Neural progenitor cell (in vitro differentiated cells): Measurements from ENCODE around the gene MASP1.

Experiments used
- EZH2phosphoT487 ChIP-seq: fragments of 200-600 bp; sonication (generic); IDR thresholded peaks from 2 replicates; pipeline ENCODE4 v1.6.1; 2017; ENCODE audit warnings: antibody characterized with exemption
- TF ChIP-seq, protein P1 (sequence below): fragments of 200-600 bp; sonication (generic); IDR thresholded peaks from 2 replicates; pipeline ENCODE4 v1.5.1; 2017; ENCODE audit warnings: antibody characterized with exemption, mild to moderate bottlenecking

DNA sequence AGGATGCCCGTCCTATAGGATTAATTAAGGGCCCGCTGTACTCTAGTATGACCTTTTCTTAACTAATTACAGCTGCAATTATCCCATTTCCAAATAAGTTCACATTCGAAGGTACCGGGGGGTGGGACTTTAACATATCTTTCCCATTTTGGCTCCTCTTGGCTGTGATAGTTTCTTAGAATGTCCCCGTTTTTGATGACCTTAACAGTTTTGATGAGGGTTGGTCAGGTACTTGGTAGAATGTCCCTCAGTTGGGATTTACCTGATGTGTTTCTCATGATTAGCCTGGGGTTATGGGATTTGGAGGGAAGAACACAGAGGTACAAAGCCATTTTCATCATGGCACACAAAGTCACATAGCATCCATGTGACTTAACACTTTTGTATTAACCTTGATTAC, 76.1 kb downstream of the MASP1 start:
- TF ChIP-seq, protein P1, sequence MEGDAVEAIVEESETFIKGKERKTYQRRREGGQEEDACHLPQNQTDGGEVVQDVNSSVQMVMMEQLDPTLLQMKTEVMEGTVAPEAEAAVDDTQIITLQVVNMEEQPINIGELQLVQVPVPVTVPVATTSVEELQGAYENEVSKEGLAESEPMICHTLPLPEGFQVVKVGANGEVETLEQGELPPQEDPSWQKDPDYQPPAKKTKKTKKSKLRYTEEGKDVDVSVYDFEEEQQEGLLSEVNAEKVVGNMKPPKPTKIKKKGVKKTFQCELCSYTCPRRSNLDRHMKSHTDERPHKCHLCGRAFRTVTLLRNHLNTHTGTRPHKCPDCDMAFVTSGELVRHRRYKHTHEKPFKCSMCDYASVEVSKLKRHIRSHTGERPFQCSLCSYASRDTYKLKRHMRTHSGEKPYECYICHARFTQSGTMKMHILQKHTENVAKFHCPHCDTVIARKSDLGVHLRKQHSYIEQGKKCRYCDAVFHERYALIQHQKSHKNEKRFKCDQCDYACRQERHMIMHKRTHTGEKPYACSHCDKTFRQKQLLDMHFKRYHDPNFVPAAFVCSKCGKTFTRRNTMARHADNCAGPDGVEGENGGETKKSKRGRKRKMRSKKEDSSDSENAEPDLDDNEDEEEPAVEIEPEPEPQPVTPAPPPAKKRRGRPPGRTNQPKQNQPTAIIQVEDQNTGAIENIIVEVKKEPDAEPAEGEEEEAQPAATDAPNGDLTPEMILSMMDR = no peak
- TF ChIP-seq EZH2phosphoT487 = no peak
